Endothelial cell of umbilical vein (primary cell): ENCODE results near the gene DOCK1. TPM values are rescaled to one million over a fixed set of nuclear protein-coding genes. Genes with fewer than 3 reads are reported as not detected.
A peak's percentile ranks its signal among the peaks of the same experiment; 100 is the strongest.

Source experiments
- BruUV-seq: library from RNA; stranded (reverse); fragments of 400-500 nt; replicated peaks from 2 replicates; lab custom pipeline; 2021; lab: Mats Ljungman, UMichigan
- CTCF ChIA-PET: fragments of 300-600, 350-600 bp; sonication (Branson Sonifier 250); formaldehyde crosslinking; loops from one replicate; lab custom pipeline; 2021; ENCODE audit warnings: antibody characterized with exemption, inconsistent platforms; lab: Charles Lee
- POLR2A ChIA-PET: fragments of 300-600, 350-600 bp; sonication (Branson Sonifier 250); formaldehyde crosslinking; loops from one replicate; lab custom pipeline; 2021; ENCODE audit warnings: antibody characterized with exemption, inconsistent platforms; lab: Charles Lee
- DNase-seq: peaks from one replicate; pipeline ENCODE4 v3.0.0-alpha.2; 2011; ENCODE audit warnings: low read depth, low spot score
- FAIRE-seq: peaks from 2 replicates; lab custom pipeline; 2011; peaks lifted over from hg19 to GRCh38; lab: Jason Lieb, UNC
- H2AFZ ChIP-seq: 2 replicates; pipeline ENCODE4 v1.6.0; 2012; ENCODE audit warnings: low read depth, low read length, control low read depth, inconsistent platforms
- H3K27ac ChIP-seq: 2 replicates; pipeline ENCODE4 v1.5.1; 2011; ENCODE audit warnings: low read depth, mild to moderate bottlenecking, control low read depth, low read length, moderate library complexity; ENCODE audit not compliant: insufficient read depth
- H3K27me3 ChIP-seq, 2 experiments: 2 replicates each; pipeline versions ENCODE4 v1.6.0 to v1.6.1; 2011; ENCODE audit warnings: low read length in 2 of 2, mixed read lengths in 1 of 2; ENCODE audit not compliant: control insufficient read depth in 2 of 2, insufficient read depth in 2 of 2
- H3K36me3 ChIP-seq, 2 experiments: 2 replicates in 1 of 2; 3 replicates in 1 of 2; pipeline ENCODE4 v1.5.1; 2011; ENCODE audit warnings: low read length in 2 of 2, mild to moderate bottlenecking in 1 of 2, moderate library complexity in 1 of 2; ENCODE audit not compliant: control insufficient read depth in 2 of 2, insufficient read depth in 2 of 2; ENCODE audit errors: extremely low read depth in 1 of 2
- H3K4me1 ChIP-seq: 3 replicates; pipeline ENCODE4 v1.5.1; 2011; ENCODE audit warnings: mild to moderate bottlenecking, low read length; ENCODE audit not compliant: control insufficient read depth, insufficient read depth; ENCODE audit errors: extremely low read depth
- H3K4me2 ChIP-seq: 2 replicates; pipeline ENCODE4 v1.6.1; 2011; ENCODE audit warnings: low read length, control low read depth, mixed read lengths; ENCODE audit not compliant: insufficient read depth
- H3K4me3 ChIP-seq, 3 experiments: fragments of 200-600 bp in 1 of 3; sonication (generic), shearing (Covaris generic) in 1 of 3; replicated peaks in 1 of 3; 2 replicates each; pipeline ENCODE4 v1.5.1; 2011 to 2016; ENCODE audit warnings: control low read depth in 3 of 3, low read length in 3 of 3, mild to moderate bottlenecking in 2 of 3, inconsistent platforms in 1 of 3, low read depth in 1 of 3, moderate library complexity in 1 of 3; ENCODE audit not compliant: insufficient read depth in 1 of 3
- H3K79me2 ChIP-seq: 2 replicates; pipeline ENCODE4 v1.6.0; 2012; ENCODE audit warnings: low read length, inconsistent platforms; ENCODE audit not compliant: control insufficient read depth, insufficient read depth
- H3K9ac ChIP-seq: replicated peaks from 2 replicates; pipeline ENCODE3; 2011; ENCODE audit warnings: low read length, control low read depth; ENCODE audit not compliant: insufficient read depth; ENCODE audit errors: extremely low read depth
- H3K9me1 ChIP-seq: replicated peaks from 3 replicates; pipeline ENCODE4 v1.6.0; 2011; ENCODE audit warnings: mild to moderate bottlenecking, low read length; ENCODE audit not compliant: control insufficient read depth, insufficient read depth; ENCODE audit errors: extremely low read depth
- H3K9me3 ChIP-seq: replicated peaks from 2 replicates; pipeline ENCODE4 v1.5.1; 2012; ENCODE audit warnings: low read length, inconsistent platforms; ENCODE audit not compliant: control insufficient read depth, insufficient read depth
- H4K20me1 ChIP-seq: replicated peaks from 2 replicates; pipeline ENCODE3; 2011; ENCODE audit warnings: mild to moderate bottlenecking, low read length; ENCODE audit not compliant: control insufficient read depth, insufficient read depth; ENCODE audit errors: extremely low read depth
- EZH2 ChIP-seq: IDR thresholded peaks from 2 replicates; pipeline ENCODE4 v1.6.1; 2012; ENCODE audit warnings: borderline replicate concordance, low read depth, mild to moderate bottlenecking, moderate library complexity, low read length, inconsistent platforms; ENCODE audit not compliant: severe bottlenecking
- FOS ChIP-seq: IDR thresholded peaks from 2 replicates; pipeline ENCODE4 v1.6.1; 2011; ENCODE audit warnings: mild to moderate bottlenecking, low read length, moderate library complexity, borderline replicate concordance; ENCODE audit not compliant: insufficient read depth
- GATA2 ChIP-seq: IDR thresholded peaks from 2 replicates; pipeline ENCODE4 v1.7.0; 2011; ENCODE audit warnings: low read depth, mild to moderate bottlenecking, moderate library complexity, mixed read lengths, low read length; ENCODE audit not compliant: insufficient read length, insufficient read depth
- JUN ChIP-seq: IDR thresholded peaks from 2 replicates; pipeline ENCODE4 v1.6.1; 2011; ENCODE audit warnings: borderline replicate concordance, low read depth; ENCODE audit not compliant: insufficient read length, insufficient read depth
- MYC ChIP-seq: IDR thresholded peaks from one replicate; pipeline ENCODE4 v1.6.1; 2011; ENCODE audit warnings: mild to moderate bottlenecking, low read depth, low read length
- dilution Hi-C: fragments of 300-500 bp; cut with MboI; formaldehyde crosslinking; loops from one replicate; pipeline ENCODE4 v1.15.0; 2019; ENCODE audit warnings: low sequenced_read_pairs; ENCODE audit not compliant: extremely low pct_ligation_motif_present
- intact Hi-C: fragments of 100-400 bp; cut with micrococcal nuclease; formaldehyde crosslinking; loops from one replicate; pipeline ENCODE4 v1.10.0; 2022
- polyA plus RNA-seq, 4 experiments: library from polyadenylated mRNA; depleted of rRNA in 3 of 4; stranded (reverse) in 3 of 4; unstranded in 1 of 4; fragments of >200 nt; gene quantifications; 2 replicates each; pipeline versions ENCODE4 v1.2.1 to v1.2.3, GENCODE V29; 2011 to 2012; ENCODE audit warnings: missing spikeins in 1 of 4
- total RNA-seq: library from RNA; stranded (reverse); gene quantifications from 2 replicates; pipeline ENCODE4 v1.2.3, GENCODE V29; 2021

Gene DOCK1
- total and polyA plus RNA-seq, 2 donors (not counting 3 experiments of a cell fraction or from before 2014, with no cell fraction given), result 22.5 to 83.1 TPM

- FAIRE-seq, result no peak
- Histone ChIP-seq H3K9ac (no peak overlapping the region), H4K20me1 (no peaks in the 10 kb centered on the region), H3K4me1 (no peaks in the 10 kb centered on the region), H2AFZ (no peak overlapping the region), H3K9me1 (no peaks in the 10 kb centered on the region), H3K79me2 (no peaks in the 10 kb centered on the region), H3K4me3 (no peak overlapping the region), H3K9me3 (no peaks in the 10 kb centered on the region), H3K36me3 (peaks cover 8 to 15% of the 10 kb centered on the region in 2 experiments), H3K27me3 (no peaks in the 10 kb centered on the region), H3K27ac (no peak overlapping the region), H3K4me2 (no peak overlapping the region)
- dilution Hi-C loops, result no loop called here
- CTCF ChIA-PET, result no interaction called here
- POLR2A ChIA-PET, result no interaction called here
- no peak for DNase-seq
- TF ChIP-seq JUN (no peak), EZH2 (no peak), GATA2 (no peak), FOS (no peak)
- BruUV-seq, result no TSS peak
- intact Hi-C loops, result no loop called here
Measured at GRCh38 chr10:127115100-127115499, 209.9 kb downstream of the DOCK1 start.

DNA sequence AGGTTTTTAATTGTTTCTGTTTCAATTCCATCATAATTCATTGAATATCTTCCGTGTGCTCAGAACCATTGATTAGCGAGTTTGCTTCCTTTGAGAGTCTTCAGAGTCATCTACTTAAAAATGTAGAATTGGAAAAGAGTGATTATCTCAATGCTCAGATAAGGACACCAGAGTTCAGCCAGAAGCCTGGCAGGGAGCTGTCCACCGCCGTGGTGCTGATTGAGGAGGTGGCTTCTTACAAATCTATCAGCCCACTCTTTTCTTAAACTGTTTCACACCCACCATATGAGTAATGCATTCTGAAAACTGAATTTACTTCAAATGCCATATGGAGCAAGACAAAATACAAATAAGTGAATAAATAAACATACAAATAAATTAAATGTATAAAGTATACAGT lies 211.9 kb downstream of the DOCK1 start:
- dilution Hi-C loops (no loop called here), intact Hi-C loops (no loop called here)
- Histone ChIP-seq H4K20me1 (peaks cover 2% of the 10 kb centered on the region), H3K9ac (no peak overlapping the region), H3K79me2 (no peaks in the 10 kb centered on the region), H3K27ac (no peak overlapping the region), H3K9me1 (no peaks in the 10 kb centered on the region), H3K27me3 (no peaks in the 10 kb centered on the region), H3K36me3 (peaks cover 0 to 9% of the 10 kb centered on the region in 2 experiments), H2AFZ (no peak overlapping the region), H3K4me3 (no peak overlapping the region), H3K4me1 (no peaks in the 10 kb centered on the region), H3K9me3 (no peaks in the 10 kb centered on the region), H3K4me2 (no peak overlapping the region)
- DNase-seq, result peak; percentile 60
- FAIRE-seq, result peak; percentile 55
- peak; percentile 12 for TF ChIP-seq GATA2
- TF ChIP-seq MYC, result no peak
- ChIA-PET CTCF (interaction anchor here (0.7 to 1.6 kb wide), 4 partner anchors 10 to 146 kb away, joined by 3 to 7 read pairs (median 4); no protein-coding TSS in a partner anchor), POLR2A (no interaction called here)
- BruUV-seq, result no TSS peak
